Right lobe of liver (tissue), 6 donors: ENCODE results near the gene C7orf25. TPM values are rescaled to one million over a fixed set of nuclear protein-coding genes. Genes with fewer than 3 reads are reported as not detected.

Experiments
- ATAC-seq, 4 donors: fragments of 200-7000 bp; cut with Tn5 transposase; one replicate each; pipeline ENCODE4 v1.9.1; 2020; ENCODE audit warnings: mild to moderate bottlenecking in 4 of 4, moderate library complexity in 4 of 4
- DNase-seq, 3 donors: peaks; one replicate each; pipeline ENCODE4 v3.0.0-alpha.2; 2020
- H3K27ac ChIP-seq, 3 donors: fragments of 200-600 bp; one replicate each; pipeline ENCODE4 v1.8.0; 2022
- H3K27me3 ChIP-seq, 2 donors: fragments of 200-600 bp; one replicate each; pipeline ENCODE4 v1.8.0; 2022
- H3K36me3 ChIP-seq, 4 donors: fragments of 200-600 bp; sonication (generic) in 1 of 4; one replicate each; pipeline versions ENCODE4 v1.5.1 to v1.8.0; 2017 to 2022; ENCODE audit warnings: control low read depth in 1 of 4
- H3K4me1 ChIP-seq, 4 donors: fragments of 200-600 bp; sonication (generic) in 1 of 4; one replicate each; pipeline versions ENCODE4 v1.5.1 to v1.8.0; 2017 to 2022; ENCODE audit warnings: control low read depth in 1 of 4
- H3K4me3 ChIP-seq, 3 donors: fragments of 200-600 bp; one replicate each; pipeline ENCODE4 v1.8.0; 2022
- H3K9me3 ChIP-seq, 4 donors: fragments of 200-600 bp; sonication (generic) in 1 of 4; one replicate each; pipeline versions ENCODE4 v1.5.1 to v1.8.0; 2017 to 2022; ENCODE audit warnings: control low read depth in 1 of 4
- CTCF ChIP-seq, 4 donors: fragments of 200-600 bp in 3 of 4; fragments of 450-650 bp in 1 of 4; IDR thresholded peaks; one replicate each; pipeline versions ENCODE4 v1.5.1 to v1.8.0; 2016 to 2022; ENCODE audit warnings: antibody characterized with exemption in 4 of 4, mild to moderate bottlenecking in 2 of 4
- POLR2A ChIP-seq: fragments of 450-650 bp; IDR thresholded peaks from one replicate; pipeline ENCODE4 v1.6.1; 2017; ENCODE audit warnings: antibody characterized with exemption, mild to moderate bottlenecking
- WGBS: methylation state at CpG from one replicate; pipeline ENCODE4 v1.1.6; 2018; ENCODE audit warnings: low coverage, low lambda C conversion rate; ENCODE audit not compliant: insufficient coverage; ENCODE audit errors: missing lambda C conversion rate; 5-methylcytosine and 5-hydroxymethylcytosine counted together
- intact Hi-C, 2 donors: fragments of 100-400 bp; cut with DNase I; formaldehyde crosslinking; loops; one replicate each; pipeline versions ENCODE4 v1.11.2 to v1.14.1; 2022
- total RNA-seq, 6 experiments: library from RNA; depleted of rRNA in 2 of 6; stranded (reverse); fragments of >200 nt in 2 of 6; fragmentation: NEBNext Ultra II Directional in 3 of 6; extraction: Animal tissue kit (Norgen Biotek cat#: 25700) in 3 of 6; gene quantifications; one replicate each; pipeline versions ENCODE4 v1.1.0 to v1.2.4, GENCODE V29; 2016 to 2023
- donor health status: DM: no; HTN: yes; CAD: no.
- donor health status: DM: no; HTN: no; CAD: no.
- donor health status: DM: no; HTN: no; CAD: no.
- donor health status: DM: no; HTN: yes; CAD: no.
- donor health status: DM: no; HTN: yes; CAD: no.

The C7orf25 gene
- total RNA-seq, 6 experiments from 2014 or later = 2.4 to 6.7 (median 3.7) TPM

DNA sequence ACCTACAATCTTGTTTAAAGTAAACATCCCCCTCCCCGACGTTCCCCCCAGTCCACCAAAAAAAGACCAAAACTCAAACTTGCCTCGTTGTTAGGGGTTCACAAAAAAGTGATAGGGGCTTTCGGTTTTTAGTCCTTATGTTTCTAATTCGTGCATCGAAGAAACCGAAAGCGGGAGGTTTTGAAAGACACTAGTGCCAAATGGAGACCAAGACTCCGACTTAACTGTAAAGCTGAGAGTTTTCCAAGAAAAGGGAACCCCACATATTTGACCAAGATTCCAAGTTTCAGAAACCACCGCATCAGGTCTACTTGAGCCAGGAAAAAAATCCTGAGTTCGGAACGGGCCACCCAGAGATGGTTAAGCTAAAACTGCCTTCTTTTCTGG is 19.6 kb upstream of the C7orf25 start:
- Histone ChIP-seq H3K4me3 (peak overlapping the region; percentile 83 to 89 (median 83)), H3K9me3 (no peaks in the 10 kb centered on the region), H3K27ac (peak overlapping the region; percentile 71 to 89 (median 83)), H3K36me3 (peaks cover 0 to 24% (median 13%) of the 10 kb centered on the region in 4 donors), H3K4me1 (peaks cover 0 to 44% (median 16%) of the 10 kb centered on the region in 4 donors), H3K27me3 (no peaks in the 10 kb centered on the region)
- intact Hi-C loops = no loop called here
- no peak for TF ChIP-seq CTCF (IDR thresholded peaks at IDR 0.05)
- no peak for TF ChIP-seq POLR2A
- WGBS = under 1% methylated on average over 10 of the region's 12 CpGs
- no peak for DNase-seq
- ATAC-seq = no peak

DNA sequence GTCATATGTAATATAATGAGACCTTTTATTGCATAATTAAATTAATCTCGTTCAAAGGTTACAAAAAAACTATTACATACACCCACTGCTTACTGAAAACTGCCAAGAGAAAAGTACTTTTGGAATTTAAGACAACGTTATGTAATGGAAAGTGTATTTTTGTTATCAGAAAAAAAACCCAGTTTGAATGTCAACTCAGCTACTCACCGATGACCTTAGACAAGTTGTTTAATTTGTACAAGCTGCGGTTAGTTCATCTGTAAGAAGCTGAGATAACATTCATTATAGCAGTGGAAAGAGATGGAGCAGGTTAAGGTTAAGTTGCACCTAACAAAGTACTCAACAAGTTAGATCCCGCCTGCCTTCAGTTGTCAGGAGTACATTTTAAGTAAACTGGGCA is 19.0 kb upstream of the C7orf25 start:
- Histone ChIP-seq H3K4me3 (peak overlapping the region; percentile 83 to 89 (median 83)), H3K36me3 (peaks cover 0 to 24% (median 11%) of the 10 kb centered on the region in 4 donors), H3K4me1 (peaks cover 0 to 44% (median 16%) of the 10 kb centered on the region in 4 donors), H3K27ac (peak overlapping the region; percentile 71 to 89 (median 83)), H3K9me3 (no peaks in the 10 kb centered on the region), H3K27me3 (no peaks in the 10 kb centered on the region)
- ATAC-seq (peak; percentile 2 to 25 (median 12)), DNase-seq (no peak)
- TF ChIP-seq CTCF (IDR thresholded peaks at IDR 0.05) = no peak
- TF ChIP-seq POLR2A = no peak
- 4% methylated on average over 5 of the region's 5 CpGs for WGBS
- intact Hi-C loops = no loop called here

- Histone ChIP-seq H3K4me1 (peaks cover 0 to 44% (median 16%) of the 10 kb centered on the region in 4 donors), H3K9me3 (no peaks in the 10 kb centered on the region), H3K27me3 (no peaks in the 10 kb centered on the region), H3K4me3 (no peak overlapping the region), H3K36me3 (peaks cover 0 to 27% (median 11%) of the 10 kb centered on the region in 4 donors), H3K27ac (peak overlapping the region in 1 of 3 donors; percentile 26)
- ATAC-seq (no peak), DNase-seq (no peak)
- TF ChIP-seq POLR2A = no peak
- 27% methylated on average over 3 of the region's 3 CpGs for whole genome bisulfite sequencing
- intact Hi-C loops = no loop called here
Observed at GRCh38 chr7:42929449-42929848, 17.6 kb upstream of the C7orf25 start.

DNA sequence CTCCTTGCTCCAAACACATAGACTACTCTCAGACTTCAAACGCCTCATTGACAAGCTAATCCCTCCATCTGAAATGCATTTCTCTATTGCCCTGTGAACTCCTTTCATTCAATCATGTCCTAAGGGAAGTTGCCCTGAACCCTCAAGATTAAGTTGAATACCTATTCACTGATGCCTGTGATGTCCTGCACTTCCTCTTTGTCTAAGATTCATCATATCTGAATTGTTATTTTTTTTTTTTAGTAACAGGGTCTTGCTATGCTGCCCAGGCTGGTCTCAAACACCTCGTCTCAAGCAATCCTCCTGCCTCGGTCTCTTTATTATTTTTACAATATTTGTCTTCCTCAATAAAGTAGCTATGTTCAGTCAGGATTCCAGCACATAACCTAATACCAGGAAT is 16.9 kb upstream of the C7orf25 start:
- Histone ChIP-seq H3K4me1 (peaks cover 0 to 42% (median 15%) of the 10 kb centered on the region in 4 donors), H3K27me3 (no peaks in the 10 kb centered on the region), H3K4me3 (no peak overlapping the region), H3K9me3 (no peaks in the 10 kb centered on the region), H3K36me3 (peaks cover 0 to 34% (median 11%) of the 10 kb centered on the region in 4 donors), H3K27ac (no peak overlapping the region)
- DNase-seq (no peak), ATAC-seq (no peak)
- TF ChIP-seq POLR2A (no peak), CTCF (IDR thresholded peaks at IDR 0.05) (no peak)
- intact Hi-C loops = no loop called here
- 56% methylated on average over 3 of the region's 3 CpGs for WGBS

GRCh38 chr7:42926204-42926603 is 14.3 kb upstream of the C7orf25 start:
- Histone ChIP-seq H3K9me3 (no peaks in the 10 kb centered on the region), H3K27me3 (no peaks in the 10 kb centered on the region), H3K36me3 (peaks cover 0 to 59% (median 21%) of the 10 kb centered on the region in 4 donors), H3K4me3 (no peak overlapping the region), H3K4me1 (peaks cover 0 to 36% (median 14%) of the 10 kb centered on the region in 4 donors), H3K27ac (no peak overlapping the region)
- DNase-seq = no peak
- no peak for TF ChIP-seq CTCF (IDR thresholded peaks at IDR 0.05)
- TF ChIP-seq POLR2A = no peak
- ATAC-seq = no peak
- intact Hi-C loops = no loop called here
- 55% methylated on average over 5 of the region's 5 CpGs for WGBS
